Sciatic nerve (tissue), 2 donors: ENCODE results near the gene KANK3. TPM values are rescaled to one million over a fixed set of nuclear protein-coding genes. Genes with fewer than 3 reads are reported as not detected.
A peak's percentile ranks its signal among the peaks of the same experiment; 100 is the strongest.
"Not testable (repeated sequence)": the region's sequence is repeated elsewhere in the genome, so short reads cannot be mapped to it uniquely, and the experiment has no call there.

ENCODE experiments used
- ATAC-seq: fragments of 200-7000 bp; cut with Tn5 transposase; one replicate; pipeline ENCODE4 v1.9.1; 2020; ENCODE audit warnings: mild to moderate bottlenecking, moderate library complexity
- DNase-seq: peaks from one replicate; pipeline ENCODE4 v3.0.0-alpha.2; 2020; ENCODE audit warnings: low spot score
- intact Hi-C: fragments of 100-400 bp; cut with DNase I; formaldehyde crosslinking; loops from one replicate; pipeline ENCODE4 v1.14.2; 2022
- total RNA-seq: library from RNA; stranded (reverse); fragmentation: NEBNext Ultra II Directional; extraction: Animal tissue kit (Norgen Biotek cat#: 25700); gene quantifications from one replicate; pipeline ENCODE4 v1.2.1, GENCODE V29; 2021
- donor health status: DM: no; HTN: no; CAD: no.
- donor health status: DM: no; HTN: no; CAD: no.

Gene KANK3
- total RNA-seq, 1 donor from 2014 or later: 28.2 TPM

GRCh38 chr19:8373867-8374813 is 31.1 kb upstream of the KANK3 start:
- intact Hi-C loops: no loop called here
- DNase-seq: no peak
- peak; percentile 92 for ATAC-seq

- intact Hi-C loops: no loop called here
- no peak for DNase-seq
- peak; percentile 1 for ATAC-seq
Measured at GRCh38 chr19:8371011-8371804, 28.1 kb upstream of the KANK3 start.

- intact Hi-C loops: no loop called here
- ATAC-seq (peak; percentile 81), DNase-seq (no peak)
Measured at GRCh38 chr19:8370176-8371010, 27.3 kb upstream of the KANK3 start.

GRCh38 chr19:8367327-8368001 is 24.4 kb upstream of the KANK3 start:
- DNase-seq (peak; percentile 91), ATAC-seq (peak; percentile 62)
- intact Hi-C loops: no loop called here

DNA sequence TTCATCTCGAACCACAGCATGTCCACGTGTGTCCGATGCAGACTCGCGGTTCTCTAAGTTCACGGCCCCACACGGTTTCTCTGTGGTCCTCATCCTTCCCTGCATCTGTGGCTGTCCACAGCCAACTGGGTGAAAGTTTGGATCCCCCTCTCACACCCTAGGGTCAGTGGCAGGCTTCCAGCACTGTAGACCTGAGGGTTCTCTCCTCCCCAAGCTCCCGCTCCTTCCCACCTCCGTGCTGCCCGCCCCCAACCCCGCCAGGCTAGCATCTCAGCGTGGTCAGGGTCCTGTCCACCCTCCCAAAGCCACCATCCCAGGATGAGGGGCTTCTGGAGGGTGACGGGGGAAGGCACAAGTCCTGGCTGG is 23.9 kb upstream of the KANK3 start:
- intact Hi-C loops: no loop called here
- peak; percentile 67 for DNase-seq
- ATAC-seq: peak; percentile 3

DNA sequence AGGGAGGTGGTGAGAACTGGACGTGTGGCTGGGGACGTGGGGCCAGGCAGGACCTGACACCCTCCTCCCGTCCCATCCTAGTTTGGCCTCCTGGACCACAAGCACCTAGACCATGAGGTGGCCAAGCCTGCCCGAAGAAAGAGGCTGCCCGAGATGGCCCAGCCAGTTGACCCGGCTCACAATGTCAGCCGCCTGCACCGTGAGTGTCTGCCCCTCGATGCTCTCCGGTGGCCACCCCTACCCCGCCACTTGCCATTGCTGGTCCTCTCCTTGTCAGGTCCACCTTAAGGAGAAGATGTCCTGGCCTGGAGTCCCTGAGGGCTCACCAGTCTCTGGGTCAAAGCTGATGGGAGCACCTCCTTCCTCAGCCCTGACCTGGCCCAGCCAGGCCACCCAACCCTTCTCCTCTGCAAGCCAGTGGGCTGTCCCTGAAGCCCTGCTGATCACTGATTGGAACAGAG is 23.1 kb upstream of the KANK3 start:
- intact Hi-C loops: no loop called here
- DNase-seq (no peak), ATAC-seq (no peak)

GRCh38 chr19:8363803-8364771 is 21.0 kb upstream of the KANK3 start, which contains the start of gene ANGPTL4:
ANGPTL4 (plus strand) TSS chr19:8364155; CDS start chr19:8364322, 167 bp downstream.
- DNase-seq (peak; percentile 87), ATAC-seq (peak; percentile 80)
- intact Hi-C loops: no loop called here

GRCh38 chr19:8361921-8362793 is 19.1 kb upstream of the KANK3 start:
- ATAC-seq (peak; percentile 71), DNase-seq (peak; percentile 92)
- intact Hi-C loops: no loop called here

DNA sequence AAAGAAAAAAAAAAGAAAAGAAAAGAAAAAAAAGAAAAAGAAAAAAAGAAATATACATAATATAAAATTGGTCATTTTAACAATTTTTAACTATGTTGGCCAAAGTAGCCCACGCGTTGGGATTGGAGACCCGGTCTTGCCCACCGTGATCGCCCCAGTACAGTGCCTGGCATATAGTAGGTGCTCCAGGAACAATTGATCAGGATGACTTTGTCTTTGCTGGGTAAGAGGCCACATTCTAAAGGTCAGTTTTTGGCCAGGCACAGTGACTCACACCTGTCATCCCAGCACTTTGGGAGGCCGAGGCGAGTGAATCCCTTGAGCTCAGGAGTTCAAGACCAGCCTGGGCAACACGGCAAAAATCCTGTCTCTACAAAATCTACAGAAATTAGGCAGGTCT is 17.1 kb upstream of the KANK3 start:
- no peak for DNase-seq
- intact Hi-C loops: no loop called here
- ATAC-seq: no peak

DNA sequence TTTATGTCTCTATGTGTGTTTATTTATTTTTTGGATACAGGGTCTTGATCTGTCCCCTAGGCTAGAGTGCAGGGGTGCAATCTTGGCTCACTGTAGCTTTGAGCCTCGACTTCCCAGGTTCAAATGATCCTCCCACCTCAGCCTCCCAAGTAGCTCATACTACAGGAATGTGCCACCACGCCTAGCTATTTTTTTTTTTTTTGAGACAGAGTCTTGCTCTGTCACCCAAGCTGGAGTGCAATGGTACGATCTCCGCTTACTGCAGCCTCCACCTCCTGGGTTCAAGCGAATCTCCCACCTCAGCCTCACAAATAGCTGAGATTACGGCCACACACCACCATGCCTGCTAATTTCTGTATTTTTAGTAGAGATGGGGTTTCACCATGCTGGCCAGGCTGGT is 15.9 kb upstream of the KANK3 start:
- no peak for ATAC-seq
- no peak for DNase-seq
- intact Hi-C loops: loop anchor here (10.0 kb wide), 1 partner anchor 146 kb away; the partner anchor contains the start of gene PRAM1

DNA sequence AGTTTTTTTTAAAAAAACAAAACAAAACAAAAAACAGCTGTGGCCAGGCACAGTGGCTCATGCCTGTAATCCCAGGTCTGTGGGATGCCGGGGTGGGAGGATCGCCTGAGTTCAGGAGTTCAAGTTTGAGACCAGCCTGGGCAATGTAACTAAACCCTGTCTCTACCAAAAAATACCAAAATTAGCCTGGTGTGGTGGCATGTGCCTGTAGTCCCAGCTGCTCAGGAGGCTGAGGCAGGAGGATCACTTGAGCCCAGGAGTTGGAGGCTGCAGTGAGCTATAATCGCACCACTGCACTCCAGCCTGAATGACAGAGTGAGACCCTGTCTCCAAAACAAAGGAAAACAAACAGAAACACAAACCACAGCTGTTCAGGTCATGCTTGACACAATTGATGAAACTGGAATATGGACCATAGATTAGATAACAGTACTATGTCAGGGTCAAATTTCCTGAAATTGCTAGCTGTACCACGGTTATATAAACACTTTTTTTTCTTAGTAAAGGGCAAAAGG is 14.0 kb upstream of the KANK3 start:
- intact Hi-C loops: loop anchor here (10.0 kb wide), 1 partner anchor 148 kb away; the partner anchor contains the start of gene PRAM1
- DNase-seq (no peak), ATAC-seq (no peak)

DNA sequence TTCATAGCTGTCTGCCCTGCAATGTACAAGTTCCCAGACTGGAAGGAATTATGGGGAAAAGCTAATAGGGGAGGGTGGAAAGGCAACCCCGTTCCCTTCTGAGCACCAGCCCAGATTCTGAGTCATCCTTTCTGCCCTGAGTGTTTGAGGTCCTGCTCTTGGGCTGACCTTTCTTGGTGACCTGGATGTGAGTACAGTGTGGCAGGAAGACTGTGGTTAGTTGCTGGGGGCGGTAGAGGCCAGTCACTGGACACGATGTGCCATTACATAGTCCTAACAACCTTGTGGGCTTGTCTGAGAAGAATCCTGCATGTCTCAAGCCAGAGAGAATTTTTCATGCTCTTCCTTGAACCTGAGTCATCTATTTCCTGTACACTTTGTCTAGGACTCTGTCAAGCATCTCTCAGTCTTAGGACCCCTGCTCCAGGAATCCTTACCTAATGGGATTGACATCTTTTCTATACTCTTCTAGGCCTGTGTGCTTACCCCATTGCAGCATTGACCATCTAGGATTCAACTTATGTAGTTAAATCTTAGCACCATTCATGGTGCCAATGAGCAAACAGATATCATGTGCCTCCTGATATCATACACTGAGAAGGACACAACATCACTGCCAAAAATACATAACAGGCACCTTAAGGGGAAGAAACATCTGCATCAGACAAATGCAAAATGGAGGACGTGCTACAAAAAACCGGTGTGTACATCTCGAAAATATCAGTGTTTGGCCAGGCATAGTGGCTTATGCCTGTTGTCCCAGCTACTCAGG is 12.8 kb upstream of the KANK3 start:
- intact Hi-C loops: loop anchor here (10.0 kb wide), 1 partner anchor 149 kb away; the partner anchor contains the start of gene PRAM1
- ATAC-seq (peak; percentile 63), DNase-seq (no peak)

- intact Hi-C loops: loop anchor here (10.0 kb wide), 1 partner anchor 152 kb away; the partner anchor contains the start of gene PRAM1
- ATAC-seq, DNase-seq: not testable (repeated sequence)
Measured at GRCh38 chr19:8352845-8353244, 9.8 kb upstream of the KANK3 start.

- no peak for DNase-seq
- intact Hi-C loops: loop anchor here (10.0 kb wide), 1 partner anchor 153 kb away; the partner anchor contains the start of gene PRAM1
- ATAC-seq: peak; percentile 39
Measured at GRCh38 chr19:8352134-8352827, 9.2 kb upstream of the KANK3 start.
